ENCODE measurements around the gene KIF24. TPM values are rescaled to one million over a fixed set of nuclear protein-coding genes. Genes with fewer than 3 reads are reported as not detected.

The KIF24 gene, protein sequence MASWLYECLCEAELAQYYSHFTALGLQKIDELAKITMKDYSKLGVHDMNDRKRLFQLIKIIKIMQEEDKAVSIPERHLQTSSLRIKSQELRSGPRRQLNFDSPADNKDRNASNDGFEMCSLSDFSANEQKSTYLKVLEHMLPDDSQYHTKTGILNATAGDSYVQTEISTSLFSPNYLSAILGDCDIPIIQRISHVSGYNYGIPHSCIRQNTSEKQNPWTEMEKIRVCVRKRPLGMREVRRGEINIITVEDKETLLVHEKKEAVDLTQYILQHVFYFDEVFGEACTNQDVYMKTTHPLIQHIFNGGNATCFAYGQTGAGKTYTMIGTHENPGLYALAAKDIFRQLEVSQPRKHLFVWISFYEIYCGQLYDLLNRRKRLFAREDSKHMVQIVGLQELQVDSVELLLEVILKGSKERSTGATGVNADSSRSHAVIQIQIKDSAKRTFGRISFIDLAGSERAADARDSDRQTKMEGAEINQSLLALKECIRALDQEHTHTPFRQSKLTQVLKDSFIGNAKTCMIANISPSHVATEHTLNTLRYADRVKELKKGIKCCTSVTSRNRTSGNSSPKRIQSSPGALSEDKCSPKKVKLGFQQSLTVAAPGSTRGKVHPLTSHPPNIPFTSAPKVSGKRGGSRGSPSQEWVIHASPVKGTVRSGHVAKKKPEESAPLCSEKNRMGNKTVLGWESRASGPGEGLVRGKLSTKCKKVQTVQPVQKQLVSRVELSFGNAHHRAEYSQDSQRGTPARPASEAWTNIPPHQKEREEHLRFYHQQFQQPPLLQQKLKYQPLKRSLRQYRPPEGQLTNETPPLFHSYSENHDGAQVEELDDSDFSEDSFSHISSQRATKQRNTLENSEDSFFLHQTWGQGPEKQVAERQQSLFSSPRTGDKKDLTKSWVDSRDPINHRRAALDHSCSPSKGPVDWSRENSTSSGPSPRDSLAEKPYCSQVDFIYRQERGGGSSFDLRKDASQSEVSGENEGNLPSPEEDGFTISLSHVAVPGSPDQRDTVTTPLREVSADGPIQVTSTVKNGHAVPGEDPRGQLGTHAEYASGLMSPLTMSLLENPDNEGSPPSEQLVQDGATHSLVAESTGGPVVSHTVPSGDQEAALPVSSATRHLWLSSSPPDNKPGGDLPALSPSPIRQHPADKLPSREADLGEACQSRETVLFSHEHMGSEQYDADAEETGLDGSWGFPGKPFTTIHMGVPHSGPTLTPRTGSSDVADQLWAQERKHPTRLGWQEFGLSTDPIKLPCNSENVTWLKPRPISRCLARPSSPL (N-terminal part only)
- total RNA-seq = 1 to 10 TPM; 6.1 to 7.3 TPM

DNA sequence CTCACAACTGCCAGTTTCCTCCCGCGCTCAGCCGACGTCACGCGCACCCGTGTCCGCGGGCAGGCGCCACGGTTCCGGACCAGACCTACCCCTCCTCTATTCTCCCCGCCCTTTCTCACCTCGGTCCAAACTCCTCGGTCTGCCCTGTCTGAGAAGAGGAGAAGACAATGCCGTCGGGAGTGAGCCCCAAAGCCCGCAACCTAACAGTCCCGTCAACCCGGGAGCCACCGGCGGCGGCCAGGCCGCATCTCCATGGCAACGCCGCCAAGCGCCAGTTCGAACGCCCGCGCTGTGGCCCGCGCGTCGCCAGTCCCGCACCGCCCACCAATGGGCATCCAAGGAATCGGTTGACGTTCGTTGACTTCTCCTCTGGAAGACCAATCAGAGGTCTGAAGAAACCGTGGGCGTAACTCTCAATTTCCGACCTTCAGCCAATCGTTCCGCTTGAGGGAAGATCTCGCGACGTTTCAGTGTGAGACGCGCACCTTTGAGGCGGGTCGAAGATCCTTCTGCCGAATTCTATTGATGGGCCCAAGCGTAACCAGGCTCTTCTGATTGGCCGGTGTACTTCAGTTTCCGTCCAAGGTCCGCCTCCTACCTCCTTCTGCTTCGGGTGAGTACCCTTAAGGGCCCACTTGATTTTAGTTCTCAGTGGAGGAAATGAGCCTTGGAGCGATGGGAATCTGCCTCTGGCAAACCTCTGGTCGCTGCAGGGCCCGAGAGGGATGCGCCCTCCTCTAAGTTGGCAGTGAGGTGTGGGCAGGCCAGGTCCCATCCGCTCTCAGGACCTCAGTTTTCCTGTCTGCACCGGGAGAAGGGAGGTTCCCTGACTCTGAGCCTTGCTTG lies at the start of gene KIF24, which contains the start of gene NUDT2:
Gene KIF24 (minus strand): TSS at position 282 of the 846 bp plus-strand sequence. CDS start 17,922 bp downstream, outside the sequence.
Gene NUDT2 (plus strand): TSS at position 583 of the 846 bp plus-strand sequence. CDS start 9,471 bp downstream, outside the sequence.
- peaks cover 7 to 19% of the 10 kb centered on the region in 2 donors for H3K36me3 Mint-ChIP-seq
- no peaks in the 10 kb centered on the region for H3K9me3 Mint-ChIP-seq
- peak; percentile 93 to 99 for DNase-seq (ENCODE audit: low spot score in 2 of 2)
- H3K27ac Mint-ChIP-seq = peak within 1 kb of the TSS; percentile 98 to 100
- peak; percentile 93 to 94 for ATAC-seq

DNA sequence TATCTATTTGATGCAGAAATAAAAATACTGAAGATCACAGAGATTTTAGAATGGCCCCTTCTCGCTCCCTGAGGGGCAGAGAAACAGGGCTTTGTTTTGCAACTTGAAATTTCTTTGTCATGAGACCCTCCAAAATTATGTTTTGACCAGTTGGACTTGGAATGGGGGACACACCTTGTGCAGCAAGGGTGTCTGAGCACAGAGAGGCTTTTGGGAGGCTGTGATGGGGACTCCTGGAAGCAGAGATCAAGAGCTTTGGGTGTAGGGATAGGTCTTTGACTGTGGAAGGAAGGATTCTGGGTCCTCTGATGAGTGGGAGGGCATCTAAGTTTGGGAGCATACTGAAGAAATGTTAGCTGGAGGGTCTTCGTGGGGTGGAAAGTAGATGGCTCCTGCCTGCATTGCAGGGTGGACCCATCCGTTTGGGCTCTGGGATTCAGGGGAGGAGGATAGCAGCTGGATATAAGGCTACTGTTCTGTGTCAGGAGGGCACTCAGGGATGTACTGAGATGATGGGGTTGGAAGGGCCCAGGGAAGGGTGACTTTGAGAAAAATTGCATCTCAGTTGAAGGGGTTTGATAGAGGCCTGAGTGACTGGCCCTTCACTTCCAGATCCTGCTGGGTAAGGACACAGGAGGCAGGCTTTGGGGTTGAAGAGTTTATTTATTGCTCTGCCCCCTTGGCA lies 49.5 kb upstream of the KIF24 start:
- H3K36me3 Mint-ChIP-seq = no peaks in the 10 kb centered on the region
- no peaks in the 10 kb centered on the region for H3K9me3 Mint-ChIP-seq
- H3K27ac Mint-ChIP-seq = no peak overlapping the region
- DNase-seq (ENCODE audit: low spot score in 2 of 2) (no peak), ATAC-seq (no peak)

DNA sequence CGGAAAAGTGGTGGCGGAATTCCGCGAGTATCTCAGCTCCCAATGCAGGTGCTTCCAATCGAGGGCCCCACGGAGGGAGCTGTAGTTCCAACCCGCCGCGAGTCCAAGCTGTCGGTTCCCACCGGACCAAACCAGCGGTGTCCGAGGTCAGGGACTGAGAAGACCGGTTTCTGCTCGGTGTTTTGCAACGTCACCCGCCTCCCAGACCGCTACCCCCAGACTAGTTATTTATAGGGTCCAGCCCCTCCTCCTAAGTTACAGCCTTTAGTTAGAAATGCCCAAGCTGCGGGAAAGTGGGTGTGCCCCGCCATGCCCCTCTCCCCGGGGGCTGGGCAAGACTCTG lies 48.3 kb upstream of the KIF24 start:
- Mint-ChIP-seq H3K9me3 (no peaks in the 10 kb centered on the region), H3K36me3 (no peaks in the 10 kb centered on the region), H3K27ac (no peak overlapping the region)
- DNase-seq (ENCODE audit: low spot score in 2 of 2) = no peak
- no peak for ATAC-seq

DNA sequence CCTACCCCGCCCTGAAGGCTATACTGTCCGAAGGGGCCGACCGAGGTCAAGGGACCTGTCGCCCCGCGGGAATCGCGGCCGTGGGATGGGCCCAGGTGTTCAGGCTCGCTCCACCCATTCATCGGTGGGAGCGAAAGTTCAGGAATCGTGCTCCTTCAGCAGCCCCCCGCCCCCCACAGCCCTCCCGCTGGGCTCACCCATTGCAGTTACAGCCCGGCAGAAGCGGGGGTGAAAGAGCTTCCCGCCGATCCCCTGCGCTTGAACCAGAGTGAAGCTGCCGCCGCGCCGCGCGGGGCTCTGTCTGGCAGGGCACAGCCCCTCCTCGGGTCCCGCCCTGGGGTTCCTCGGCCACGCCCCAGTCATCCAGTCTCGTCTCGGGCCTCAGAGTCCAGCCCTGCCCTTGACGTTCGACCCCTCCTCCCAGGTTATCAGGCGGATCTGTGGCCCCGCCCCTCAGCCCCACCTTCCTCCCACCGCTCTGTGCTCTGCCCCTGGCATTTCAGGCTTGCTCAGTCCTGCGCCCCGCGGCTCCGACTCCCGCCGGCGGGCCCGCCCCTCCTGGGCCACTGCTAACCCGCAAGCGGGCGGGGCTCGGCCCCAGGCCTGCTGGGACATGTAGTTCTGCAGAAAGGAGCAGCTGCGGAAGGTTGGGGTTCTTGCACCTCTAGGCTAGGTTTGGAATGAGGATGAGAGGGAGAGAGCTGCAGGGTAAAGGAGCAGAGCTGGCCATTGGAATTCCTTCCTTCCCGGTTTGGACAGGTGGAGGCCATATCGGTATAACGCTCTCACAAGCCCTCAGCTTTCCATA lies 47.7 kb upstream of the KIF24 start, which contains the start of gene MYORG:
Gene MYORG (minus strand): TSS at position 303 of the 808 bp plus-strand sequence. CDS start 3,955 bp downstream, outside the sequence.
- H3K9me3 Mint-ChIP-seq = no peaks in the 10 kb centered on the region
- peaks cover 0 to 2% of the 10 kb centered on the region in 2 donors for H3K36me3 Mint-ChIP-seq
- peak; percentile 85 to 86 for ATAC-seq
- H3K27ac Mint-ChIP-seq = peak within 1 kb of the TSS; percentile 67 to 89
- DNase-seq (ENCODE audit: low spot score in 2 of 2) = peak; percentile 96 to 97

DNA sequence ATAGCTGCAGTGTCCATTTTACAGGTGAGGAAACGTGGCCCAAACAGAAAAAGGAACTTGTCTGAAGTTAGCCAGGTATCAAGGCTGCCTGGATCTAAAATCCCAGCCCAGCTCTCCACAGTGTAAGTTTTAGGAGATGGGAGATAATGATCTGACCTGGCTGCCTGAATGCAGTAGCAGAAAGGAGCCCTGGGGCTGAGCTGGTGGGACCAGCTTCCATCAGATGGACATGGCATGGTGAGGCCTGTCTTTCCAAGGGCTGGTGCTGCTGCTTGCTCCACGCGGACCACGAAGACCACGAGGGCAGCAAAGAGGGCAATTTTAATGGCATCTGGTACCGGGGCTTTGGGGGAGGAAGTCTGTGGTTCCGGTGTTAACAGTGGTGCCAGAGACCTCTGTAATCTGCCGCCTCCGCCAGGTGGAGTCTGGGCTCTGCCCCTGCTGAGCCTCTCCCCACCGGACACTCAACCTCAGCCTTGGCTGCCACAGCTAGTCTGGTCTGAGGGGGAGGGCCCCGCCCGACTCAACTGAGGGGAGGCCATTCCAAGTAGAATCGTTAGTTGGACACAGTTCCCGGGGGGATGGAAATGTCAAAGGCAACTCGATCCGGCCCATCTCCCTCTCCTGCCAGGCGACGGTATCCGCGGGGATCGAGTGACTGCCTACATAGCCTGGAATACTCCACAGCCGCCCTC lies 47.0 kb upstream of the KIF24 start:
- peak in 1 of 2 donors; percentile 25 for ATAC-seq
- peaks cover 3 to 10% of the 10 kb centered on the region in 2 donors for H3K36me3 Mint-ChIP-seq
- DNase-seq (ENCODE audit: low spot score in 2 of 2) = peak; percentile 49 to 63
- H3K9me3 Mint-ChIP-seq = no peaks in the 10 kb centered on the region
- peak overlapping the region; percentile 67 to 89 for H3K27ac Mint-ChIP-seq

DNA sequence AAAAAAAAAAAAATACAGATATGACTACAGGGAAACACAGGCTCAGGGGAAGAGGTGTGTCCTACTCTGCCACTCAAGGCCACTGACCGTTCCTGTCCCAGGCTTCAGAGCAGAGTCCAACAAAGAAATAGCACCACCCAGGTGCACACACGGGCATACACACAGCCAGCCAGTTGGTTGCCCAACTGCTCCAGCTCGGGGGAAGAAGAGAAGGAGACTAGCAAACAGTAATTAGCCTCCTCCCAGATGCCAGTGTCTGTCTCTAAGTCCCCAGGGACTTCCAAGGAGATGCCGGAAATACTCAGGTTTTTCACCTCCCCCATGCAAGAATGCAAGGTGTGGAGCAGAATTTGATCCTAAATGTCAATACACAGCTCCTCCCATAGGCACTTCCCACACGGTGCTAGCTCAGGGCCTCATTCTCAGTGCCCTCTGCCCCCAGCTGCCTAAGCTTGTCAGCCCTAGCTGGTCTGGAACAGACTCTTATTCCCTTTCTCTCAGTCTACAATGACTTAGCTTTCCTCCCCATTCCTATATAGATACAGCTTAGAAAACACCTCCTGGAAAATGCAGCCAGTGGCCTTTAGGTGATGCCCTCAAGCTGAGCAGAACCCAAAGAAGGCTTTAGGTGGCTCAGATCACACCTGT lies 46.0 kb upstream of the KIF24 start:
- DNase-seq (ENCODE audit: low spot score in 2 of 2) = no peak
- Mint-ChIP-seq H3K36me3 (peaks cover 13 to 14% of the 10 kb centered on the region in 2 donors), H3K27ac (no peak overlapping the region), H3K9me3 (no peaks in the 10 kb centered on the region)
- no peak for ATAC-seq

DNA sequence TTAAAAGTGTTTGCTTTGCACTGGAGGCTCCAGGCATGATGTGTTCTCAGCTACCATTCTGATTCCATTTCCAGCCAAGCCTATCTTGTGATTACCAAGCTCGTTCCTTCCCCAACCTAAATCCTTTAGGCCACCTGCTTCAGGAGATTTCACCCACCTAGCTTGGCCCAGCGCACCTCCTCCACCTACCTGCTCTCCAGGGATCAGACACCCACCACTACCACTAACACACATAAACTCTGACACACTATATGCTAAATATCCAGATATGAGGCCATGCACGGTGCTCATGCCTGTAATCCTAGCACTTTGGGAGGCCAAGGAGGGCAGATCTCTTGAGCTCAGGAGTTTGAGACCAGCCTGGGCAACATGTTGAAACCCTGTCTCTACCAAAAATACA lies 45.3 kb upstream of the KIF24 start:
- ATAC-seq = no peak
- peaks cover 13 to 15% of the 10 kb centered on the region in 2 donors for H3K36me3 Mint-ChIP-seq
- H3K9me3 Mint-ChIP-seq = no peaks in the 10 kb centered on the region
- DNase-seq (ENCODE audit: low spot score in 2 of 2) = no peak
- H3K27ac Mint-ChIP-seq = peak overlapping the region in 1 of 2 donors; percentile 9

DNA sequence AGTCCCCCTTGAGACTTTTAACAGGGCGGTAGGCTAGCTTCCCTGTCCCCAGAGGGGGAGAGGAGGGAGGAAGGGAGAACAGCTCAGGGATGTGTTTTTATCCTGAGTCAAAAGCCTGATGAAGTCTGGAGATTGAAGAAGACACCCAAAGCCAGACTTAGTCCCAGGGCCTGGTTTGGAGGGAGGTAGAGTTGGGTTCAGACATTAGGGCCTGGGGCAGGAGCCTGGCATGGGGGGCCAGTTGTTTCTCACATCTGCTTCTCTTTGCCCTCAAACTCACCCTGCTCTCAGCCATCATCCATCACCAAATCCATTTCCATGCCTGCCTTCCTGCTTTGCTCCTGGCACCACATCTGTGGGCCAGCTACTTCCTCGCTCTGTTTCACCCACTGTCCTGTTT lies 44.7 kb upstream of the KIF24 start:
- ATAC-seq = no peak
- peak overlapping the region in 1 of 2 donors; percentile 9 for H3K27ac Mint-ChIP-seq
- no peak for DNase-seq (ENCODE audit: low spot score in 2 of 2)
- H3K36me3 Mint-ChIP-seq = peaks cover 13 to 17% of the 10 kb centered on the region in 2 donors
- H3K9me3 Mint-ChIP-seq = no peaks in the 10 kb centered on the region

DNA sequence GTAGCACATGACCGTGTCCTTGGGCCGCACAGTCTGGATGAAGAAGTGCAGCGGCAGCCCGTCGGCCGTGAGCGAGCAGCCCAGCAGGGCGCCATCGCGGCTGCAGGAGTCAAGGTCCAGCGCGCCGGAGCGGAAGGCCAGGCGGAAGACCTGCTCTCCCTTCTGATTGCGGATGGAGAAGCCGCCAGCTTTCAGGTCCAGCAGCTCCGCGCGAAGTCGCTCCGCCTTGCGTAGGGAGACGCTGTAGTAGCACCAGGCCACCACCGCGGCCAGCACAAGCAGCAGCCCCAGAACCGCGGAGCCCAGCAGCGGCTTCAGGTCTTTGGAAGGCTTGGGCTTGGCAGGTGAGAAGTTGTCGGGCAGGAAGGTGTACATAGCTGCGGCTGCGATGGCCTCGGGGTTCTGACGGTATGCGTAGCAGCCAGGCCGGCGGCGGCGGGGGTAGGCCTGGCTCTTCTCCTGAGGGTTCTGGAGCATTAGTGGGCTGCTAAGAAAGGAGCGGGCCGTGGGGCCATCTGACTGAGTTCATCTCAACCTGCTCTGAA lies 43.5 kb upstream of the KIF24 start:
- ATAC-seq (no peak), DNase-seq (ENCODE audit: low spot score in 2 of 2) (no peak)
- peaks cover 16 to 29% of the 10 kb centered on the region in 2 donors for H3K36me3 Mint-ChIP-seq
- H3K27ac Mint-ChIP-seq = peak overlapping the region in 1 of 2 donors; percentile 55
- peaks cover 0 to under 1% of the 10 kb centered on the region in 2 donors for H3K9me3 Mint-ChIP-seq

DNA sequence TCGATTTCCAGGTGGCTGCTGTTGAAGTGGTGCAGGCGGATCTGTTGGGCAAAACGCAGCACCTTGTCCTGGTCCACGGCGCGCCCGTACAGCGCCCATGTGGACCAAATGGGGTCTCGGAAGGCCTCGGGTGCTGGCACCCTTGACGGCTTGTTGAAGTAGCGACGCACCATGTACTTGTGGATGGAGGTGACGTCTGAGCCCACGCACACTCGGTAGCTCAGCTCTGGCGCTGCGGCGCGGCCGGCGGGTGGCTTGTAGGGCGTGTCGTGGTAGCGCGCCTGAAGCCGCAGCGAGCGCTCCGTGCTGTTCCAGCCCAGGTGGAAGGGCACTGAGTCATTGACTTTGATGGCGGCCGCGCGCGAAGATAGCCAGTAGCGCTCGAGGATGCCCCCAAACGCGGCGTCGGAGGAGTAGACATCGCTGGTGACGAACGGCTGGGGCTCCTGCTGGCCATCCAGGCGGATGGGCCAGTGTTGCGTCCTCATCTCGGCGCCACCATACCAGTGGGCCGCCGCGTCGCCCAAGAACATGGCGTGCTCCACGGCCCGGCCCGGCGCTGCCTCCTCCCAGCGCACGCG lies 42.9 kb upstream of the KIF24 start:
- ATAC-seq = no peak

DNA sequence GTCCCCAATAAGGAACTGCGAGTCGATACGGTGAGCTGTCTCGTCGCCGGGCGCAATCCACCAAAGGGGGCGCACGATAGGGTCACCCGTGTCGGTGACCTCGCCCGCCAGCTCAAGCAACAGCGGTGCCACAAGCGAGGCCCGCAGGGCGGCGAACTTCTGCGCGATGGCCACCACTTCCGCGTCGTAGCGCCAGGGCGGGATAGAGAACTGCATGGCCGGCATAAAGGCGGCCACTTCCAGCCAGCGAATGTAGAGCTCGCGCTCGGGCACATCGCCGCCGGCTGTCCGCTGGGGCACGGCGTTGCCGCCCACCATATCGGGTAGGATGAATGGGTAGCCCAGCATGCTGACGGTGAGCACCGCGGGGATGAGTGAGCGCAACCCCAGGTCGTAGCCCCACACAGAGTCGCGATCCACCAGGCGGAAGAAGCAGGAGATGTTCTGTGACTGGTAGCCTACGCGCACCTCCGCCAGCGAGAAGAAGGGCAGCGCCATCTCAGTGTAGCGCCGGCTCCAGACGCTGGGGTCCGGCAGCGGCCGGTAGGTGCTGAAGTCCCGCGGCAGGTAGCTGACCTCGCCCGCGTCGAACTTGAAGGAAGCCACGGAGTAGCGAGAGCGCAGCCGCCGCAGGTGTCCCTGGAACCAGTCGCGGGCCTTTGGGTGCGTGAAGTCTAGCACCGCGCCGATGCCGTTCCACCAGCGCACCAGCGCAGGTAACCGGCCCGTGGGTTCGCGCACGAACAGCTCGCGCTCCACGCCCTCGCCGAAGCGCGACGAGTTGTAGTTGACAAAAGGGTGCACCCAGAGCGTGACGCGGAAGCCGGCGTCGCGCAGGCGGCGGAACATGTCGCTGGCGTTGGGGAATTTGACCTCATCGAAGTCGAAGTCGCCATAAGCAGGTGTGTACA lies 42.2 kb upstream of the KIF24 start:
- no peak overlapping the region for H3K27ac Mint-ChIP-seq
- ATAC-seq = peak in 1 of 2 donors; percentile 24

More for the DNA sequence above, 42.9 kb upstream of the KIF24 start:
- H3K36me3 Mint-ChIP-seq = peaks cover 18 to 34% of the 10 kb centered on the region in 2 donors
- no peak overlapping the region for H3K27ac Mint-ChIP-seq
- no peak for DNase-seq (ENCODE audit: low spot score in 2 of 2)
- peaks cover 0 to 6% of the 10 kb centered on the region in 2 donors for H3K9me3 Mint-ChIP-seq

More for the DNA sequence above, 42.2 kb upstream of the KIF24 start:
- no peak for DNase-seq (ENCODE audit: low spot score in 2 of 2)
- Mint-ChIP-seq H3K36me3 (peaks cover 18 to 41% of the 10 kb centered on the region in 2 donors), H3K9me3 (peaks cover 0 to 12% of the 10 kb centered on the region in 2 donors)
